Sigmoid colon (tissue), 7 donors: ENCODE data around the gene GON4L. TPM values are rescaled to one million over a fixed set of nuclear protein-coding genes. Genes with fewer than 3 reads are reported as not detected.
"Not testable (repeated sequence)": the region's sequence is repeated elsewhere in the genome, so short reads cannot be mapped to it uniquely, and the experiment has no call there.

Experiments used
- DNase-seq: peaks from one replicate; pipeline ENCODE4 v3.0.0-alpha.2; 2019
- H3K27ac ChIP-seq, 4 donors: fragments of 200-600 bp; sonication (generic); one replicate each; pipeline ENCODE4 v1.5.1; 2016 to 2019; ENCODE audit warnings: mild to moderate bottlenecking in 1 of 4
- H3K27me3 ChIP-seq, 3 donors: fragments of 200-600 bp; sonication (generic); one replicate each; pipeline ENCODE4 v1.5.1; 2019; ENCODE audit warnings: mild to moderate bottlenecking in 1 of 3
- H3K36me3 ChIP-seq, 4 donors: fragments of 200-600 bp; sonication (generic); one replicate each; pipeline ENCODE4 v1.5.1; 2016 to 2019
- H3K4me1 ChIP-seq, 4 donors: fragments of 200-600 bp; sonication (generic); one replicate each; pipeline ENCODE4 v1.5.1; 2017 to 2019
- H3K4me3 ChIP-seq, 4 donors: fragments of 200-600 bp; sonication (generic); one replicate each; pipeline ENCODE4 v1.5.1; 2017 to 2019; ENCODE audit warnings: mild to moderate bottlenecking in 2 of 4, moderate library complexity in 1 of 4
- H3K9me3 ChIP-seq, 4 donors: fragments of 200-600 bp in 3 of 4; sonication (generic) in 3 of 4; one replicate each; pipeline versions ENCODE4 v1.5.1 to v1.6.1; 2013 to 2019
- EP300 ChIP-seq, 4 donors: sonication (generic); formaldehyde crosslinking; IDR thresholded peaks; one replicate each; pipeline ENCODE4 v1.6.1; 2017; ENCODE audit warnings: antibody characterized with exemption in 4 of 4
- POLR2A ChIP-seq, 2 donors: fragments of 450-650 bp; IDR thresholded peaks; one replicate each; pipeline ENCODE4 v1.6.1; 2016; ENCODE audit warnings: antibody characterized with exemption in 2 of 2, mild to moderate bottlenecking in 2 of 2, moderate library complexity in 2 of 2
- POLR2AphosphoS5 ChIP-seq, 4 donors: sonication (generic); formaldehyde crosslinking; IDR thresholded peaks; one replicate each; pipeline ENCODE4 v1.6.1; 2017; ENCODE audit warnings: antibody characterized with exemption in 4 of 4
- WGBS, 2 donors: extraction: QIAGEN DNeasy Blood & Tissue Kit; methylation state at CpG; one replicate each; pipeline ENCODE4 v1.1.7; 2013; 5-methylcytosine and 5-hydroxymethylcytosine counted together
- intact Hi-C: fragments of 100-400 bp; cut with DNase I; formaldehyde crosslinking; loops from one replicate; pipeline ENCODE4 v1.15.1; 2023
- polyA plus RNA-seq, 3 donors: library from polyadenylated mRNA; stranded (reverse); fragments of 200-250 nt; gene quantifications; one replicate each; pipeline ENCODE4 v1.2.3, GENCODE V29; 2013
- total RNA-seq, 4 donors: library from RNA; depleted of rRNA; stranded (reverse); fragments of >200 nt; gene quantifications; one replicate each; pipeline ENCODE4 v1.1.0, GENCODE V29; 2016
- TF ChIP-seq, protein P1 (sequence below), 4 experiments: fragments of 450-650 bp in 3 of 4; fragments of 200-600 bp in 1 of 4; IDR thresholded peaks; one replicate each; pipeline ENCODE4 v1.5.1; 2016 to 2019; ENCODE audit warnings: antibody characterized with exemption in 4 of 4, mild to moderate bottlenecking in 3 of 4, moderate library complexity in 2 of 4
- donor health status: healthy with polysubstance abuse.
- donor health status: Bipolar disorder and iron deficiency.
- donor health status: healthy.

Gene GON4L
- total and polyA plus RNA-seq, 7 donors = 3.5 to 45.7 (median 25.7) TPM

DNA sequence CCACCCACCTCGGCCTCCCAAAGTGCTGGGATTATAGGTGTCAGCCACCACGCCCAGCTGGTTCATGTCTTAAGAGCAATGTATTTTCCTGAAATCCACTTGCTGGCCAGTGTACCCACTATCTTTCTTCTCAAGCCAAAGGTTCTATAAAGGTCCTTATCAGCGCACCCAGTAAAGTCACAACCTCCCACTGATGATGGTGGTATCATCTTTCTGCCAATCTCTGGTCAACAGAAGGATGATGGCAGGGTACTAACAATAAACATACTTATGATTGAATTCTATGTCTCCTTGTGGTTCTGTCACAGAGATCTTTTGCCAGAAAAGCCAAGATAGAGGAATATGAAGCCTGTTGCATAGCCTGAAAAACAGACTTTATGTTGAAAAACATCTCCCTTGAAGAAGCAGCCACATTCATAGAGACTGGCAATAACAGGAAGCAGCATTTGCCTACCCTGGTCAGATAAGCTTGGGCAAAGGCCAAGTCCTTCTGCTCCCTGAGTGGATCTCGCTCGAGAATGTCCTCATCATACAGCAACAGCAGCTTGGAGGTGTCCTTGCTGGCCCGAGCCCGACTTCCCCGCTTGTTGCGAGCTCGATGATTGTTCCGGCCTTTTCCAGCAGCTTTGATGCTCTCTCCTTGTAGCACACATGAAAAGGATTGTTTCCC, 95.1 kb downstream of the GON4L start:
- intact Hi-C loops = no loop called here
- no peak overlapping the region for H3K27ac ChIP-seq
- WGBS, 2 donors = 93 to 94% methylated on average over 11 of the region's 11 CpGs

DNA sequence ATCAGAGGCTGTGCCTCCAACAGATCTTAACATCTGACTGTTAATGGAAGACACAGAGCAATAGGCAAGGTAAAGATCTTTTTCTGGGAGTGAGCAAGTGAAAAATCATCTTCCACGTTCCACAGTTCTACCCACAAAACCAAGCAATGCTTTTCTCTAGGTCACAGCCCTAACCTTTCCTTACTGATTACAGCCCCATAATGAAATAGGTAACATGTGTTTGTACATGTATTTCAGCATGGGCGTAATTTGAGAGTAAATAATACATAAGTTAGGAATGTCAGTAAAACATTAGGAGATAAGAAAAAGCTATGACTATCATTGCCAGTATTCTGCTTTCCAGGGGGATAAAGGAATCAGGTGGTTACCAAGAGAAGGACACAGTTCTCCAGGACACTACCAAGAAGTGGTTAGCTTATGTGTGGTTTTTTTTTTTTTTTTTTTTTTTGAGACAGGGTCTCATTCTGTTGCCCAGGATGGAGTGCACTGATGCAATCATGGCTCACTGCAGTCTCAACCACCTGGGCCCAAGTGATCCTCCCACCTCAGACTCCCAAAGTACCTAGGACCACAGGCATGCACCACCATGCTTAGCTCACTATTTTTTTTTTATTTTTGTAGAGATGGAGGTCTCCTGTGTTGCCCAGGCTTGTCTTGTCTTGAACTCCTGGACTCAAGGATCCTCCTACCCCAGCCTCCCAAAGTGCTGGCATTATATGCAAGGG, 96.1 kb downstream of the GON4L start:
- no peak overlapping the region for H3K27ac ChIP-seq
- no peak overlapping the region for H3K4me3 ChIP-seq
- TF ChIP-seq EP300 (IDR thresholded peaks at IDR 0.05) (no peak), POLR2AphosphoS5 (IDR thresholded peaks at IDR 0.05) (no peak), POLR2A (IDR thresholded peaks at IDR 0.05) (no peak)
- TF ChIP-seq, protein P1, sequence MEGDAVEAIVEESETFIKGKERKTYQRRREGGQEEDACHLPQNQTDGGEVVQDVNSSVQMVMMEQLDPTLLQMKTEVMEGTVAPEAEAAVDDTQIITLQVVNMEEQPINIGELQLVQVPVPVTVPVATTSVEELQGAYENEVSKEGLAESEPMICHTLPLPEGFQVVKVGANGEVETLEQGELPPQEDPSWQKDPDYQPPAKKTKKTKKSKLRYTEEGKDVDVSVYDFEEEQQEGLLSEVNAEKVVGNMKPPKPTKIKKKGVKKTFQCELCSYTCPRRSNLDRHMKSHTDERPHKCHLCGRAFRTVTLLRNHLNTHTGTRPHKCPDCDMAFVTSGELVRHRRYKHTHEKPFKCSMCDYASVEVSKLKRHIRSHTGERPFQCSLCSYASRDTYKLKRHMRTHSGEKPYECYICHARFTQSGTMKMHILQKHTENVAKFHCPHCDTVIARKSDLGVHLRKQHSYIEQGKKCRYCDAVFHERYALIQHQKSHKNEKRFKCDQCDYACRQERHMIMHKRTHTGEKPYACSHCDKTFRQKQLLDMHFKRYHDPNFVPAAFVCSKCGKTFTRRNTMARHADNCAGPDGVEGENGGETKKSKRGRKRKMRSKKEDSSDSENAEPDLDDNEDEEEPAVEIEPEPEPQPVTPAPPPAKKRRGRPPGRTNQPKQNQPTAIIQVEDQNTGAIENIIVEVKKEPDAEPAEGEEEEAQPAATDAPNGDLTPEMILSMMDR (IDR thresholded peaks at IDR 0.05) = no peak
- intact Hi-C loops = no loop called here
- H3K4me1 ChIP-seq = no peaks in the 10 kb centered on the region
- H3K9me3 ChIP-seq = no peaks in the 10 kb centered on the region
- WGBS, 2 donors = 94 to 95% methylated on average over 2 of the region's 2 CpGs
- peaks cover 32 to 93% (median 50%) of the 10 kb centered on the region in 4 donors for H3K36me3 ChIP-seq
- H3K27me3 ChIP-seq = no peaks in the 10 kb centered on the region
- DNase-seq = no peak

More for the DNA sequence above, 95.1 kb downstream of the GON4L start:
- H3K9me3 ChIP-seq = no peaks in the 10 kb centered on the region
- DNase-seq = no peak
- no peaks in the 10 kb centered on the region for H3K4me1 ChIP-seq
- H3K27me3 ChIP-seq = no peaks in the 10 kb centered on the region
- peaks cover 26 to 93% (median 54%) of the 10 kb centered on the region in 4 donors for H3K36me3 ChIP-seq
- TF ChIP-seq, protein P1 (IDR thresholded peaks at IDR 0.05) = no peak
- TF ChIP-seq POLR2A (IDR thresholded peaks at IDR 0.05) (no peak), POLR2AphosphoS5 (IDR thresholded peaks at IDR 0.05) (no peak), EP300 (IDR thresholded peaks at IDR 0.05) (no peak)
- H3K4me3 ChIP-seq = no peak overlapping the region

DNA sequence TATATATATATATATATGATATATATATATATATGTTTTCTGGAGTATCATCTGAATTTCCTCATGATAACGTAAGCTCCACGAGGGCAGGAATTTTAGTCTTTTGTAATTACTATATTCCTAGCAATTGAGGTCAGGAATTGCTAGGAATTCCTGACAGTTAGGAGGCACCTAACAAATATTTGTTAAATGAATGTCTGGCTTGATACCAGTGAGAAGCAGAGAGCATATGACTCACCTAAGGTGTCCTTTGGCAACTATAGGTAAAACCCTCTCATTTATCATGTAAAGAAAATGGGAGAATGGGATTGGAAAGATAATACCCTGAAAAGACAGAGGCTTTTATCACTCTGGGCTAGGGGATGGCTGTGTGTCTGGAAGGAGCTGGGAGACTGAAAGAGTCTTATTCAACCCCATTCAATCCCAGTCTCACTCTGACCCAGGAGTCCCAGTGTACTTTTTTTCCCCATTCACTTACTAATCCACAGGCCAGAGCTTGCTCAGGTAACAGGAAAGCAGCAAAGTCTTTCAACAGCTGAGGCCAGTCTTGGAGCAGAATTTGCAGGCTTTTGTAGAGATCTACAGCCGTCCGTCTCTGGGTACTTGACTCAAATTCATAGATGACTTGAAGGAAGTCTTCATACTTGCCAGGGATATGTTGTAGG, 96.9 kb downstream of the GON4L start:
- Histone ChIP-seq H3K27ac (no peak overlapping the region), H3K36me3 (peaks cover 32 to 93% (median 44%) of the 10 kb centered on the region in 4 donors), H3K4me3 (no peak overlapping the region), H3K9me3 (no peaks in the 10 kb centered on the region), H3K27me3 (no peaks in the 10 kb centered on the region), H3K4me1 (no peaks in the 10 kb centered on the region)
- TF ChIP-seq POLR2AphosphoS5 (IDR thresholded peaks at IDR 0.05) (no peak), EP300 (IDR thresholded peaks at IDR 0.05) (no peak), POLR2A (IDR thresholded peaks at IDR 0.05) (no peak)
- TF ChIP-seq, protein P1 (IDR thresholded peaks at IDR 0.05) = no peak
- 97 to 98% methylated on average over 4 of the region's 4 CpGs for WGBS, 2 donors
- no peak for DNase-seq
- intact Hi-C loops = no loop called here

DNA sequence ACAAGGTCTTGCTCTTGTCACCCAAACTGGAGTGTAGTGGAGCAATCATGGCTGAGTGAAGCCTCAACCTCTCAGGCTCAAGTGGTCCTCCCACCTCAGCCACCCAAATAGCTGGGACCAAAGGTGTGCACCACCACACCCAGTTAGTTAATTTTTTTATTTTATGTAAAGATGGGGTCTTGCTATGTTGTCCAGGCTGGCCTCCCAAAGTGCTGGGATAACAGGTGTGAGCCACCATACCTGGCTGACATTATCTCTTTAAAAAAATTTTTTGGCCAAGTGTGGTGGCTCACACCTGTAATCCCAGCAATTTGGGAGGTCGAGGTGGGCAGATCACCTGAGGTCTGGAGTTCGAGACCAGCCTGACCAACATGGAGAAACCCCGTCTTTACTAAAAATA, 98.0 kb downstream of the GON4L start:
- H3K9me3 ChIP-seq, H3K4me1 ChIP-seq, H3K4me3 ChIP-seq, DNase-seq, H3K27ac ChIP-seq, intact Hi-C loops, H3K27me3 ChIP-seq: not testable (repeated sequence)
- 98 to 99% methylated on average over 3 of the region's 3 CpGs for WGBS, 2 donors
- peaks cover 31 to 91% (median 41%) of the 10 kb centered on the region in 4 donors for H3K36me3 ChIP-seq

DNA sequence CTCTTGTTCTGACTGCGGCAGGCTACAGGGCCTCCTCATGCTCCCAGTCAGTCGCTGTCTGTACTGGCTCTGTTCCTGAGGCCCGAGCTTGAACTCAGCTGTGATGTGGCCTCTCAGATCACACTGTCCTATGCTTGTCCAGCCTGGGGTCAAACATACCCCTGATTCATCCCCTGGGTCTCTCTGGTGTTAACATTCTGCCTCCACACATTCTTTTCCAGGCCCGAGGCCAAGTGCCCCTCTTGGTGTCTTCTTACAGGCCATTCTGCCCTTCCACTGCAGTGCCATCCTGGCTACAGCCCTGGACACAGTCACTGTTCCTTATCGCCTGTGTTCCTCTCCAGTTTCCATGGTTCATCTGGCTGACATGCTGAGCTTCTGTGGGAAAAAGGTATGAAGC, 108.9 kb downstream of the GON4L start:
- H3K4me1 ChIP-seq, intact Hi-C loops, H3K27me3 ChIP-seq, H3K9me3 ChIP-seq, DNase-seq, H3K27ac ChIP-seq, H3K4me3 ChIP-seq: not testable (repeated sequence)
- peaks cover 0 to 41% (median 15%) of the 10 kb centered on the region in 4 donors for H3K36me3 ChIP-seq
- whole genome bisulfite sequencing, 2 donors = 90 to 91% methylated on average over 5 of the region's 5 CpGs

DNA sequence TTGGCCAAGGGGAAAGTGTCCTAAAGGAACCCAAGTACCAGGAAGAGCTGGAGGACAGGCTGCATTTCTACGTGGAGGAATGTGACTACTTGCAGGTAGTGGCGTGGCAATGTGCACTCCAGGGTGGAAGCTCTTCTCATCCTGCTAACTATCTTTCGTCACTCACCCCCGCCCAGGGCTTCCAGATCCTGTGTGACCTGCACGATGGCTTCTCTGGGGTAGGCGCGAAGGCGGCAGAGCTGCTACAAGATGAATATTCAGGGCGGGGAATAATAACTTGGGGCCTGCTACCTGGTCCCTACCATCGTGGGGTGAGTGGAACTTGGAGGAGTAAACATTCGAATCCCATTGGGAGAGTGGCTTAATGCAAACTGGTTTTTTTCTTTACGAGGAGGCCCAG, 109.4 kb downstream of the GON4L start:
- H3K27me3 ChIP-seq, H3K4me3 ChIP-seq, intact Hi-C loops, H3K4me1 ChIP-seq, H3K27ac ChIP-seq, H3K9me3 ChIP-seq, DNase-seq: not testable (repeated sequence)
- 93% methylated on average over 11 to 12 of the region's 12 CpGs for WGBS, 2 donors
- peaks cover 0 to 35% (median 12%) of the 10 kb centered on the region in 4 donors for H3K36me3 ChIP-seq
